Retinal pigment epithelial cell (primary cell): ENCODE measurements around the gene PPIL1.

Source experiments
- DNase-seq: peaks from one replicate; pipeline ENCODE4 v3.0.0-alpha.2; 2010; ENCODE audit warnings: low read depth
- H3K4me3 ChIP-seq: 2 replicates; pipeline ENCODE4 v1.5.1; 2011; ENCODE audit warnings: mild to moderate bottlenecking, low read length, control low read depth, moderate library complexity
- TF ChIP-seq, protein P1 (sequence below): conservative IDR thresholded peaks from 2 replicates; pipeline ENCODE4 v1.5.1; 2011; ENCODE audit warnings: low read depth, low read length, control low read depth, inconsistent platforms

PPIL1 gene

DNA sequence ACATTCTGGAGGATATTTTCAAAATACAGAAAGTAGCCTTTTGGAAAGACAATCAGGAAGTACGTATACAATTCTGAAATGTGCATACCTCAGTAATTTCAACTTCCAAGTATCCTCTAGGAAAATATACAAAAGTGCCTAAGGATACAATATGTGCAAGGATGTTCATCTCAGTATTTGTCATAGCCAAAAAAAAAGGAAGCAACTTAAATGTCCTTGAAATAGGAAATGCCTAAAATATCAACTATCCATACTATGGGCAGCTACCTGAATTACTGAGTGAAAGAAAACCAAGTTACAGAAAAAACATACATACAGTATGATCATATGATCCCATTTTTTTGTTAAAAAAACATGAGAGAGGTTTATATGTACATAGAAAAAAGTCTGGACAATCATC lies 1.5 kb downstream of the PPIL1 start:
- TF ChIP-seq, protein P1, sequence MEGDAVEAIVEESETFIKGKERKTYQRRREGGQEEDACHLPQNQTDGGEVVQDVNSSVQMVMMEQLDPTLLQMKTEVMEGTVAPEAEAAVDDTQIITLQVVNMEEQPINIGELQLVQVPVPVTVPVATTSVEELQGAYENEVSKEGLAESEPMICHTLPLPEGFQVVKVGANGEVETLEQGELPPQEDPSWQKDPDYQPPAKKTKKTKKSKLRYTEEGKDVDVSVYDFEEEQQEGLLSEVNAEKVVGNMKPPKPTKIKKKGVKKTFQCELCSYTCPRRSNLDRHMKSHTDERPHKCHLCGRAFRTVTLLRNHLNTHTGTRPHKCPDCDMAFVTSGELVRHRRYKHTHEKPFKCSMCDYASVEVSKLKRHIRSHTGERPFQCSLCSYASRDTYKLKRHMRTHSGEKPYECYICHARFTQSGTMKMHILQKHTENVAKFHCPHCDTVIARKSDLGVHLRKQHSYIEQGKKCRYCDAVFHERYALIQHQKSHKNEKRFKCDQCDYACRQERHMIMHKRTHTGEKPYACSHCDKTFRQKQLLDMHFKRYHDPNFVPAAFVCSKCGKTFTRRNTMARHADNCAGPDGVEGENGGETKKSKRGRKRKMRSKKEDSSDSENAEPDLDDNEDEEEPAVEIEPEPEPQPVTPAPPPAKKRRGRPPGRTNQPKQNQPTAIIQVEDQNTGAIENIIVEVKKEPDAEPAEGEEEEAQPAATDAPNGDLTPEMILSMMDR, result no peak
- H3K4me3 ChIP-seq, result no peak overlapping the region

DNA sequence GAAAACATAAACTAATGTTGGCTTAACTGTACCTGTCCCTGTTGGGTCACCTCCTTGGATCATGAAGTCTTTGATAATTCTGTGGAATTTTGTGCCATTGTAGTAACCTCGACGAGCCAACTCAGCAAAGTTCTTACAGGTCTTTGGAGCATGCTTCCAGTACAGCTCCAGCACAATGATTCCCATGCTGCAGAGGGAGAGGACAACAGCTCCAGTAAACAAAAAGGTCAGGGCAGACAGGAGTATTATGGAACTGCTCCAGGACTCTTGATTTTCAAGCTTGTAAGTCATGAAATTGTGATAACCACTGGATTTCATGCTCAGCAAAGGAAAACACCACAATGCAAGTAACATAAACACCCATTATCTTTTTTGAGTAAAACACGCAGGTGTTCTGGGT lies 2.9 kb downstream of the PPIL1 start:
- H3K4me3 ChIP-seq, result no peak overlapping the region
- TF ChIP-seq, protein P1, result no peak
- DNase-seq, result no peak

More for the DNA sequence above, 1.5 kb downstream of the PPIL1 start:
- DNase-seq, result no peak

DNA sequence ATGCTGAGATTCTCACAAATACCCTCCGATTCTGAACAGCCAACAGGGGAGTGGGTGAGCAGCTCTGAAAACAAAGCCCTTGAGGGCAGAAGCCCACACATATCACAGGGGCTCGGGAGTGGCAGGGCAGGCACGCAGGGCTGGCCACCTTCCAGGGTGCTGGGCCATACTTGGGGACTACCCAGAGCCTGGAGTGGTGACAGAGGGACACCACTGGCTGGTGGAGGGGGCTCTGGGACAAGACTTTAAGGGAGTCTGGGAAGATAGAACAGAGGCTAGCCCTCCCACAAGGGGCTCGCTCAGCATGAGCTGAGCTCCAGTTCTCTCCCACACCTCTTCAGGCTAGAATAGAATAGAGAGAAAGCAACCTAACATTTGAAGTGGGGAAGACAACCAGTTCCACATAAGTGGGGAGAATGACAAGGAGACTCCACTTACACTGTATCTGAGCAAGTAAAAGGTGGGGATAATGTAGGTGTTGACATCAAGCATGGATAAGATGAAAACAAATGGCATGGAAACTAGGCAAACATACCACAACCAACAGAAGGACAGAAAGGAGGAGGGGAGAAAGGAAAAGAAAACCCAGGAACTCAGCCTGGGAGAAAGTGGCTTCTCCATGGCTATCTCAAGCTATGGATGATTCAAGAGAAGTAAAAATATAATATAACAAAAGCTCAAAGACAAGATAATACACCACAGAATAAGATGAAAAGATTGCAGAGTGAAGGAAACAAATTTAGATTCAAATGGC lies 7.0 kb downstream of the PPIL1 start:
- TF ChIP-seq, protein P1, result no peak
- H3K4me3 ChIP-seq, result no peak overlapping the region
- no peak for DNase-seq

DNA sequence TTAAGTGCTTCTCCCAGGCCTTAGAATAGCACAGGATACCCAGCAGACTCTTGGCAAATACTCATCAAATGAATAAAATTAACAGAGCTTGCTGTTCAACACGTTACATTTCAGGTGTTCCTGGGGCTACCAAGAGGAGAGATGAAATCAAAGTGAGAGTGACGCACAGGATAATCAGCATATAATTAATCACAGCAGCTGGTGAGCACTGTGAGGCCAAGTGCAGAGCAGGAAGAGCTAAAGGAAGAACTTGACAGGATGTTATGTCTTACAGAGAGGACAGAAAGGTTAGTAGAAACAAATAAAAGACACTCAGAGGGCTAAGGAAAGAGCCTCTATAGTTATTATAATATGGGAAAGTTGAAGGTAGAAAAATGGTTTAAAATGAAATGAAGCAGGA lies 8.8 kb downstream of the PPIL1 start:
- no peak overlapping the region for H3K4me3 ChIP-seq
- TF ChIP-seq, protein P1, result no peak
- DNase-seq, result no peak

DNA sequence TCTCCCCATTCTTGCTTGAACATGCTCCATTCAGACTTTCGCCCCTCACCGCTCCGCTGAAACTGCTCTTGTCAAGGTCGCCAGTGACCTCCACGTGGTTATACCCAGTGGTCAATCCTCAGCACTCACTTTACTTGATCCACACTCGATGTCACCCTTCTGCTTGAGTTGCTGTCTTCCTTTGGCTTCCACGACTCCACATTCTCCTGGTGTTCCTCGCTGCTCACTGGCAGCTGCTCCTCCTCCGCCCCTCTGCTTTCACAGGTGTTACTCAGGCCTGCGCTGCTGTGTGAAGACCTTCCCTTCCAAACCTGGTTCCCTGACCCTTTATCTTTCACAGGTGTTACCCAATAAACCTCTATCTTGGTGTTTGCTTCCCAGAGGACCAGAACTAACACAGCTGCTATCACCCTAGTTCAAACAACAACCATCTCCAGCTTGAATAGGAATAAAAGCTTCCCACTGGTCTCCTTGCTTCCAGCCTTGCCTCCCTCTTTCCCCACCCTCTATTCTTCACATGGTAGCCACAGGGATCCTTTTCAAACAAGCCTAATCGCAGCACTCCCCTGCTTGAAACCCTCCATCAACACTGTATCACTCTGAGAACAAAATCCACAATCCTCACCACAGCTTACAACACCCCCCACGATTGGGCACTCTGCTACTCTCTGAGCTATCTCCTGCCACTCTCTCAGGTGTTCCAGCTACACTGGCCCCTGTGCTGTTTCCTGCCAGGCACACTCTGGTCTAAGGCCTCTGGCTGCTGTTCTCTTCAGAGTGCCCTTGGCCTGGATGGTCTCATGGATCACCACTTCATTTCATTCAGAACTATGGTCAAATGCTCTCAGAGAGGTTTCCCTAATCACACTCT lies 10.7 kb downstream of the PPIL1 start:
- no peak for DNase-seq
- TF ChIP-seq, protein P1, result no peak
- no peak overlapping the region for H3K4me3 ChIP-seq

DNA sequence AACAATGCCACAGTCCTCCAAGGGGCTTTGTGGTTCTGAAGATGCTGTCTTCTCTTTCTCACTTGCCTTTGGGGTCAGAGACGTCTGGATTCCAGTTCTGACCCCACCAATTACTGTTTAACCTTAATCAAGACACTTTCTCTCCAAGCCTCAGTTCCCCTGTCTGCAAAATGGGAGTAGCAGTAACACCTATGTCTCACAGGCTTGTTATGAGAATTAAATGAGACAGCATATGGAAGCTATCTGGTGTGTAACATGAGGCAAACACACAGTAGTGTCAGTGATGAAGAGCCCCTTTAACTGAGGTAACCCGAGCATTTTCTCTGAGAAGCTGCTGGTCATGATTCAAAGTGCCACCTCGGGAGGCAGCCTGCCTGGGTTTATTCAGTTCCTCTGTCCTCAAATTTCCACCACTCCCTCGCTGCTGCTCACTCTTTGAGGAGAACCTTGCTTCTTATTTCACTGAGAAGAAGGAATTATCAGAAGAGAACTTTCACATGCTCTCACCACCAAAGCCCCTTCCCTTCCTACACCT lies 11.7 kb downstream of the PPIL1 start:
- TF ChIP-seq, protein P1, result no peak
- DNase-seq, result no peak

More for the DNA sequence above, 11.7 kb downstream of the PPIL1 start:
- no peak overlapping the region for H3K4me3 ChIP-seq
